ENCODE measurements around the gene ST8SIA6. TPM values are rescaled to one million over a fixed set of nuclear protein-coding genes. Genes with fewer than 3 reads are reported as not detected.

The ST8SIA6 gene
- total RNA-seq, 2 donors from 2014 or later = 5.3 to 11.0 TPM

DNA sequence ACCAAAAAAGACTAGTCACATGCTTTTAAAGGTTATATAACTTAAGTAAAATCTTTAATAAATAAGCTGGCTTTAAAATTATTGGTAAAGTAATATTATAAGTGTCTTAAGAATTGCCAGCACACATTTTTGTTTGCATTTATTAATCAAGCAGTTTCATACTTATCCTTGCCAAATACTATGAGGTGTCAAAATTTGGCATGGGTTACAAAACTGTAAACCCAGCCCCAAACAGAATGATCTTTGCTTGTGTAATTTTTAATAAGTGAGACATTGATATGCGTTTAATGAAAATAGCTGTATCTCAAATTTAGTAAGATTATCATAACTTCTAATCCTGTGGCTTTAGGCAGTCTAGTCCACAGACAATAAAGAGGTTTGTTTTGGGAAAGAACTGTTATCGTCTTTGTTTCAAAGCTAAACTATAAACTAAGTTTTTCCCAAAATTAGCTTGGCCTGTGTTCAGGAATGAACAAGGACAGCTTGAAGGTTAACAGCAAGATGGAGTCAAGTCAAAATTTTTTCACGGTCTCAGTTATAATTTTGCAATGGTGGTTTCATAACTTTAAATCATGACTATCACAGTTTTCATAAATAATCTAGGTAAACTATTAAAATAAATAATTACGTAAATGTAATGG is 72.8 kb downstream of the ST8SIA6 start:
- H3K4me3 ChIP-seq = no peak overlapping the region
- H3K27me3 ChIP-seq = no peaks in the 10 kb centered on the region
- no peaks in the 10 kb centered on the region for H3K4me1 ChIP-seq
- TF ChIP-seq, protein P1, sequence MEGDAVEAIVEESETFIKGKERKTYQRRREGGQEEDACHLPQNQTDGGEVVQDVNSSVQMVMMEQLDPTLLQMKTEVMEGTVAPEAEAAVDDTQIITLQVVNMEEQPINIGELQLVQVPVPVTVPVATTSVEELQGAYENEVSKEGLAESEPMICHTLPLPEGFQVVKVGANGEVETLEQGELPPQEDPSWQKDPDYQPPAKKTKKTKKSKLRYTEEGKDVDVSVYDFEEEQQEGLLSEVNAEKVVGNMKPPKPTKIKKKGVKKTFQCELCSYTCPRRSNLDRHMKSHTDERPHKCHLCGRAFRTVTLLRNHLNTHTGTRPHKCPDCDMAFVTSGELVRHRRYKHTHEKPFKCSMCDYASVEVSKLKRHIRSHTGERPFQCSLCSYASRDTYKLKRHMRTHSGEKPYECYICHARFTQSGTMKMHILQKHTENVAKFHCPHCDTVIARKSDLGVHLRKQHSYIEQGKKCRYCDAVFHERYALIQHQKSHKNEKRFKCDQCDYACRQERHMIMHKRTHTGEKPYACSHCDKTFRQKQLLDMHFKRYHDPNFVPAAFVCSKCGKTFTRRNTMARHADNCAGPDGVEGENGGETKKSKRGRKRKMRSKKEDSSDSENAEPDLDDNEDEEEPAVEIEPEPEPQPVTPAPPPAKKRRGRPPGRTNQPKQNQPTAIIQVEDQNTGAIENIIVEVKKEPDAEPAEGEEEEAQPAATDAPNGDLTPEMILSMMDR (IDR thresholded peaks at IDR 0.05) = no peak
- H3K27ac ChIP-seq = no peak overlapping the region
- no peaks in the 10 kb centered on the region for H3K36me3 ChIP-seq
- no peaks in the 10 kb centered on the region for H3K9me3 ChIP-seq
- no peak for DNase-seq (ENCODE audit: low spot score)

DNA sequence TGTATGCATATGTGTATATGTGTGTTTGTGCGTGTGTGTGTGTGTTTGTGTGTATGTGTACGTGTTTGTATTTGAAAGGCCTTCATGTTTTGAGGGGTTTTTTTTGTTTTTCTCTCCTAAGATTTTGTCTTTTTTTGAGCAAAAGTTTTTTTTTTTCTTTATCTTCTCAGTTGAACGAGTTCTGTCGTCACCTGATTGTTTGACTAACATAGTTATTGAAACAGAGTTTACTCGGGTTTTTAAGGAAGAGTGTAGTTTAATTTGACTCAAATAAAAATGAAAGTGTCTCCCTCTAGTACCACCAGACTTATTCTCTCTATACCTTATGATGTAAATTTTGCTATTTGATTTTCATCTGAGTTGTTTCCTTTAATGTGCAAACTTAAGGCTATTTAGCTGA is 73.5 kb downstream of the ST8SIA6 start:
- Histone ChIP-seq H3K36me3 (no peaks in the 10 kb centered on the region), H3K27ac (no peak overlapping the region), H3K4me1 (no peaks in the 10 kb centered on the region), H3K9me3 (no peaks in the 10 kb centered on the region), H3K4me3 (no peak overlapping the region), H3K27me3 (no peaks in the 10 kb centered on the region)
- TF ChIP-seq, protein P1 (IDR thresholded peaks at IDR 0.05) = no peak
- DNase-seq (ENCODE audit: low spot score) = no peak

DNA sequence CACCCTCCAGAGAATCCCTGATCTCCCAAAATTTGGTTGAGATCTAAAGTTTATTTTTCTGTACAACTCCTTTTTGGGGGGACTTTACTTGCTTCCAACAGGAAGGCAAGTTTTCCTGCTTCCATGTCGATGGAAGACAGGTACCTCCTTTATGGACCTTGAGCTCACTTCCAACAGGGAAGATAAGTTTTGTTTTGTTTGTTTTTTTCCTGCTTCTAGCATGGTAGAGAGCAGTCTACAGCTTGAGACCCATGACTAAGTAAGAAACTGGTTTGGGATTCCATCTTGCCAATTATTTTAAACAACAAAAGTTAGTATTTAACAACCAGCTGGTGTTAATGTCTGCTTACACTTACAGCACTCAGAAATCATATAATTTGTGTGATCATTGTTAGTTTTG is 74.4 kb downstream of the ST8SIA6 start:
- no peaks in the 10 kb centered on the region for H3K9me3 ChIP-seq
- no peaks in the 10 kb centered on the region for H3K27me3 ChIP-seq
- H3K4me1 ChIP-seq = no peaks in the 10 kb centered on the region
- TF ChIP-seq, protein P1 (IDR thresholded peaks at IDR 0.05) = no peak
- no peak overlapping the region for H3K4me3 ChIP-seq
- no peak overlapping the region for H3K27ac ChIP-seq
- no peak for DNase-seq (ENCODE audit: low spot score)
- H3K36me3 ChIP-seq = no peaks in the 10 kb centered on the region

DNA sequence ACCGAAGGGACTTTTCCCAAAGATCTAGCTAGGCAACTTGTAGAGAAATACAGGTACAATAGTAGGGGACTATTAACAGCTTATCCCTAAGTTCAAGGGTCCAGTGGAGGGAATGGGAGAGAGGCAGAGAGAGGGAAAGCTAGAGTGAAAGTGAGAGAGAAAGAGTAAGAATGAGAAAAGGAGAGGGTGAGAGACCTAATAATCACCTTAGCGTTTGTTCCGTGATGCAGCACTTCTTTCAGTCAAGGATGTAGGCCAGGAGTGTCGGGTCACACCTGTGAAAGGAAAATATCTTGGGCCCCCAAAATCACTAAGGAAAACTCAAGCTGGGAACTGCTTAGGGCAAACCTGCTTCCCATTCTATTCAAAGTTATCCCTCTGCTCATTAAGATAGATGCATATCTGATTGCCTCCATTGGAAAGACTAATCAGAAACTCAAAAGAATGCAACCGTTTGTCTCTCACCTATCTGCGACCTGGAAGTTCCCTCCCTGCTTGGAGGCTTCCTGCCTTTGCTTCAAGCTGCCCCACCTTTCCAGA is 75.2 kb downstream of the ST8SIA6 start:
- no peak for DNase-seq (ENCODE audit: low spot score)
- Histone ChIP-seq H3K27me3 (no peaks in the 10 kb centered on the region), H3K4me3 (no peak overlapping the region), H3K4me1 (no peaks in the 10 kb centered on the region), H3K9me3 (no peaks in the 10 kb centered on the region), H3K27ac (no peak overlapping the region), H3K36me3 (no peaks in the 10 kb centered on the region)
- TF ChIP-seq, protein P1 (IDR thresholded peaks at IDR 0.05) = no peak

DNA sequence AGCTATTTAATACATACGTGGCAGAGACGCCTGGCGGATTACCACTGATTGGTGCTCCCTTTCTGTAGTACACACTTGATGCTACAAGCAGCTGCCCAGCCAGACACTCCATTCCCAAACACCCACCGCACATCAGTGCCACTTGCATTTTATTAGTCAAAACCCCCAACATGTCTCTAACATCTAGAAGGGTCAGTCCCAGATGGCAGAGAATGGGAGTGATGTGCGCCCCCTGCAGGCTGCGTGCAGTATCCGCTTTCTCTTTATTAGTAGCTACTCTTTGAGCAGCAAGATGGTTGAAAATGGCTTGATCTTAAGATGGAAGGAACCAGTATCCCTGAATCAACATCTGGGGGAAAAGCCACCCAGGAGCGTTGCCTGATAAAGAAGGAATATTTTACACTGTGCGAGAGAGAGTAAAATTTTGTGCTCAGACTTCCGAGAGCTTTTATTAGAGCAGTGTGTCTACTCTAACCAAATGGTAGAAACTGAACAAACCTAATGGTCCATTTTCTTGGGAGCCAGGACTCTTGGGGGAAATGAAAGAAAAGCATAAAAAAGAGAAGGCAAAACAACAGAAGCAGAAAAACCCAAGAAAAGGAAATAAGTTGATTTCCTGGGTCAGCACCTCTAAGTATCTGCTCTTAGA is 78.3 kb downstream of the ST8SIA6 start:
- Histone ChIP-seq H3K27ac (no peak overlapping the region), H3K4me1 (no peaks in the 10 kb centered on the region), H3K9me3 (no peaks in the 10 kb centered on the region), H3K27me3 (no peaks in the 10 kb centered on the region), H3K36me3 (no peaks in the 10 kb centered on the region), H3K4me3 (no peak overlapping the region)
- DNase-seq (ENCODE audit: low spot score) = no peak
- TF ChIP-seq, protein P1 (IDR thresholded peaks at IDR 0.05) = no peak
